Left ventricle myocardium inferior (tissue), 1 donor: ENCODE data around the gene COL4A2. TPM values are rescaled to one million over a fixed set of nuclear protein-coding genes. Genes with fewer than 3 reads are reported as not detected.

Experiments used
- DNase-seq: peaks from one replicate; pipeline ENCODE4 v3.0.0-alpha.2; 2020
- H3K27ac ChIP-seq: fragments of 200-600 bp; replicated peaks from 2 replicates; pipeline ENCODE4 v1.8.0; 2021
- H3K27me3 ChIP-seq: fragments of 200-600 bp; 2 replicates; pipeline ENCODE4 v1.8.0; 2021; ENCODE audit warnings: low read depth
- H3K36me3 ChIP-seq: fragments of 200-600 bp; 2 replicates; pipeline ENCODE4 v1.8.0; 2021
- H3K4me1 ChIP-seq: fragments of 200-600 bp; 2 replicates; pipeline ENCODE4 v1.8.0; 2021
- H3K4me3 ChIP-seq: fragments of 200-600 bp; 2 replicates; pipeline ENCODE4 v1.8.0; 2021; ENCODE audit warnings: mild to moderate bottlenecking, moderate library complexity
- H3K9me3 ChIP-seq: fragments of 200-600 bp; replicated peaks from 2 replicates; pipeline ENCODE4 v1.8.0; 2021
- intact Hi-C: fragments of 100-400 bp; cut with micrococcal nuclease; formaldehyde crosslinking; loops from one replicate; pipeline ENCODE4 v1.11.0; 2022
- total RNA-seq: library from RNA; stranded (reverse); fragmentation: NEBNext Ultra II Directional; extraction: Animal tissue kit (Norgen Biotek cat#: 25700); gene quantifications from one replicate; pipeline ENCODE4 v1.2.1, GENCODE V29; 2021
- TF ChIP-seq, protein P1 (sequence below): fragments of 200-600 bp; IDR thresholded peaks from 2 replicates; pipeline ENCODE4 v1.8.0; 2021; ENCODE audit warnings: antibody characterized with exemption, mild to moderate bottlenecking, borderline replicate concordance
- donor health status: DM: no; HTN: yes; CAD: no; lungs with severe emphysema.

The COL4A2 gene
- total RNA-seq, 1 donor from 2014 or later: 117 TPM

- Histone ChIP-seq H3K27me3 (no peaks in the 10 kb centered on the region), H3K4me1 (peaks cover 97% of the 10 kb centered on the region), H3K9me3 (no peaks in the 10 kb centered on the region), H3K4me3 (no peak overlapping the region), H3K27ac (peak overlapping the region; percentile 84), H3K36me3 (no peaks in the 10 kb centered on the region)
- intact Hi-C loops: no loop called here
- no peak for DNase-seq
- TF ChIP-seq, protein P1, sequence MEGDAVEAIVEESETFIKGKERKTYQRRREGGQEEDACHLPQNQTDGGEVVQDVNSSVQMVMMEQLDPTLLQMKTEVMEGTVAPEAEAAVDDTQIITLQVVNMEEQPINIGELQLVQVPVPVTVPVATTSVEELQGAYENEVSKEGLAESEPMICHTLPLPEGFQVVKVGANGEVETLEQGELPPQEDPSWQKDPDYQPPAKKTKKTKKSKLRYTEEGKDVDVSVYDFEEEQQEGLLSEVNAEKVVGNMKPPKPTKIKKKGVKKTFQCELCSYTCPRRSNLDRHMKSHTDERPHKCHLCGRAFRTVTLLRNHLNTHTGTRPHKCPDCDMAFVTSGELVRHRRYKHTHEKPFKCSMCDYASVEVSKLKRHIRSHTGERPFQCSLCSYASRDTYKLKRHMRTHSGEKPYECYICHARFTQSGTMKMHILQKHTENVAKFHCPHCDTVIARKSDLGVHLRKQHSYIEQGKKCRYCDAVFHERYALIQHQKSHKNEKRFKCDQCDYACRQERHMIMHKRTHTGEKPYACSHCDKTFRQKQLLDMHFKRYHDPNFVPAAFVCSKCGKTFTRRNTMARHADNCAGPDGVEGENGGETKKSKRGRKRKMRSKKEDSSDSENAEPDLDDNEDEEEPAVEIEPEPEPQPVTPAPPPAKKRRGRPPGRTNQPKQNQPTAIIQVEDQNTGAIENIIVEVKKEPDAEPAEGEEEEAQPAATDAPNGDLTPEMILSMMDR: no peak
Observed at GRCh38 chr13:110264685-110265275, 42.3 kb upstream of the COL4A2 start.

DNA sequence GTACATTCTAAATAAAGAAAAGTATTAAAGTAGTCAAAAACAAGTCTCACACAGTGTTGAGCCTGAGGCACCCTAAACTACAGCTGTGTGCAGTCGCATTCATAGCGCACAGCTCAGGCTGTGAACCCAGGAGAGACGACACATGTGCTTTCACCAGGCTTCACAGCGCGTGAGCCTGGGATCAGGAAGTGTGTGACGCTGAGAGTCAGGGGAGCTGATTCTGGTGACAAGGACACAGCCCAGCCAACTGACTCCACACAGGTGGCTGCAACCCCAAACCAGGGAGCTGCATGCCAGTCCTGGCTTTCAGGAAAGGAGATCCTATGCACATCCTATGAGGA, 41.8 kb upstream of the COL4A2 start:
- Histone ChIP-seq H3K36me3 (no peaks in the 10 kb centered on the region), H3K4me3 (no peak overlapping the region), H3K4me1 (peaks cover 97% of the 10 kb centered on the region), H3K27ac (peak overlapping the region; percentile 84), H3K27me3 (no peaks in the 10 kb centered on the region), H3K9me3 (no peaks in the 10 kb centered on the region)
- intact Hi-C loops: no loop called here
- TF ChIP-seq, protein P1: no peak
- no peak for DNase-seq

GRCh38 chr13:110265682-110266430, 41.2 kb upstream of the COL4A2 start:
- Histone ChIP-seq H3K4me1 (peaks cover 100% of the 10 kb centered on the region), H3K4me3 (peak overlapping the region; percentile 31), H3K9me3 (no peaks in the 10 kb centered on the region), H3K36me3 (no peaks in the 10 kb centered on the region), H3K27ac (peak overlapping the region; percentile 84), H3K27me3 (no peaks in the 10 kb centered on the region)
- intact Hi-C loops: no loop called here
- peak; percentile 62 for DNase-seq
- TF ChIP-seq, protein P1: no peak

GRCh38 chr13:110266431-110266809, 40.7 kb upstream of the COL4A2 start:
- Histone ChIP-seq H3K27ac (peak overlapping the region; percentile 84), H3K9me3 (no peaks in the 10 kb centered on the region), H3K4me3 (peak overlapping the region; percentile 31), H3K27me3 (no peaks in the 10 kb centered on the region), H3K36me3 (no peaks in the 10 kb centered on the region), H3K4me1 (peaks cover 100% of the 10 kb centered on the region)
- TF ChIP-seq, protein P1: no peak
- no peak for DNase-seq
- intact Hi-C loops: no loop called here

DNA sequence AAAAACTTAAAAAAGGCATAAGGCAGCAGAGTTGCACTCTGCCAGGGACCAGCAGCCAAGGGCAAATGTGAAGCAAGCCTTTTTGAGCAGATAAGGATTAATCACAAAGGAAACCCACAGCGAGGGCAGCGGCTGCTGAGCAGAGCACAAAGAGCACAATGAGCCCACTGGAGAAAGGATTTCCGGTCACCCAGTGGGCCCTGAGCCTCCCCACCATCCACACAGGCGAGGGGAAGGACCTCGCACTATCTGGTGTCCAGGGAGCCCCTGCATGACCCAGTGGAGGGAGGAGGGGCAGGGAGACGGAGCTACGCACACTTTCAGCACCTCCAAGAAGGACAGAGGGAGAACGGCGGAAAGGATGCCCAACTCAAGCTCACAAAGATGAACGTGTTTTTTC, 40.1 kb upstream of the COL4A2 start:
- Histone ChIP-seq H3K4me3 (no peak overlapping the region), H3K27me3 (no peaks in the 10 kb centered on the region), H3K9me3 (no peaks in the 10 kb centered on the region), H3K4me1 (peaks cover 99% of the 10 kb centered on the region), H3K27ac (peak overlapping the region; percentile 84), H3K36me3 (no peaks in the 10 kb centered on the region)
- intact Hi-C loops: no loop called here
- TF ChIP-seq, protein P1: no peak
- no peak for DNase-seq
